ENCODE data around the gene HS3ST5.
"Not testable (repeated sequence)": the region's sequence is repeated elsewhere in the genome, so short reads cannot be mapped to it uniquely, and the experiment has no call there.

HS3ST5 gene

DNA sequence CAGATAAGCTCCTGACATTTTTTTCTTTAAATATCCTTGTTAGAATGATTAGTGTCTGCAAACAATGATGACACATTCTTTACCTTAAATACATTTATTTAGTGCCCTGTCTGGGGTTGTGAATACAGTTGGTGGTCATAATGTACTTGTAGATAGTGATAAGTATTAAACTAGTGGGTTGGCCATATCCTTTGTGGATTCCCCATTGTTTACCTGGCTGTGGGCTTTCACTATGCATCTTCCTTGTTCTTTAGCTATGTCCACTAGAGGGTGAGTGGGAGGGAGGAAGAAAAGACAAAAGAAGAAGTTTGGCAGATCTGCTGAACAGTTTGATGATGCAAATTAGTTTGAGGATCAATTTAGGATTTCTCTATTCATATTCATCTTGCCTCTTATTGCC lies 15.7 kb downstream of the HS3ST5 start:
- no peak for DNase-seq

DNA sequence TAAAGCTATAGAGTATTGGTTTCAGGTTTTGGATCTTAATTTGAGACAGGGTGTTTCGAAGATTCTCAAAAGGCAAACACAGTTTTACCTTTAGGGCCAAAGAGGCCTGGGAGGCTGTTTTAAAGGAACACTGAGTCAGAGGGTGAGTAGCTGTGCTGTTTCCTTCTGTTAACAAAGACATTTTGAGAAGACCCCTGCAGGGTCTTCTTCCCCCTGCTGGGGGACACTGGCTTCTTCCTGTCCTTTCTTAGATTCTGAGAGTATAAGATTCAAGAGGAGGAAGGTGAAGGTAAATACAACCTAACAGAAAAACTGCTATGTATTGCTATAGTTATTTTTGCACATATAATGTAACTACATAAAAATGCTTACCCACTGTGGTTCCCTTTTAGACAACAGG lies 19.0 kb downstream of the HS3ST5 start:
- DNase-seq, result no peak

DNA sequence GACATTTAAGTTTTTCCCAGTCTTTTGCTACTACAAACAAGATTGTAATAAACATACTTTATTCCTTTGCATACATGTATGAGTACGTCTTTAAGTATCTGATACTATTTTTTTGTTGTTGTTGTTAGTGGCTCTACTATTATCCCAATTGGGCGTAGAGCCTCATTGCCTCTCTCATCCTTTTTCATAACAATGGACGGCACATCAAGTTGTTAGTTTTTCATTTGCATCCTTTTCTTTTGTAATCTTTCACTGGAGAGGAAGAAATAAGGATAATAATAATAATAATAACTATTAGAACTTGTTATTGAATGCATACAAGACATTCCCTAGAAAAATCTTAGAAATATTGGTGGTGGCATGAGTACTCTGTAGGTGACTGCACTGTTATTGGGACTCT lies 23.1 kb downstream of the HS3ST5 start:
- no peak for DNase-seq

DNA sequence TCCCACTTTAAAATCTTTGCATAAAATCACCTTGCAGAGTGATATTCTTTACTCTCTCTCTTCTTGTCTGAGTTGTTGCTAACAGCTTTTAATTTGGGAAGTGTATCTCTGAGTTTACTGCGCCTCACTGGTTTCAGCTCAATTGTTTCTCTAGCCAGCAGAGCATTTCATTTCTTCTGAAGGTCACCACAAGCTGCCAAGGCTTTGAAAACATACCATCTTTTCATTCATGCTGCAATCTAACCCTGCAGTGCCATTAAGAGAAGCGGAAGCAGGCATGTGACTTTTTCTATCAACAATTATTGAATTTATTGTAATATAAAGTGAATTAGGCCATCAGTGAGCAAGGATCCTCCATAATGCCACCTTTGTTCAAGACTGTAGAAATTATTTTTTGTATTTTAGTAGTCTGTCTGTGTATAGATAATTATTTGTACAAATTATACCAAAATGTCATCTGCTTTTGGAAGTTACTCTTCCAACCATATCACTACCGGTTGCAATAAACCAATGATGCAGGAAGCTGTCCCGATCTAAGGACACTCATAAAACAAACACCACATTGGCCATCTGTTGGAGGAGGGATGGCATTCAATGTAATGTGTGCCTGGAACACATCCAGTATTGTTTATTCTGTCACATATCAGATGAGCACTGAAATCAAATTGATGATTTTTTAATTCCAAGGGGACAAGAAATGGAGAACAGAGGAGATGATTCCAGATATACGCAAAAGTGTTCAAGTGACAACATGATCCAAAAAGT lies 26.8 kb downstream of the HS3ST5 start:
- DNase-seq, result no peak

DNA sequence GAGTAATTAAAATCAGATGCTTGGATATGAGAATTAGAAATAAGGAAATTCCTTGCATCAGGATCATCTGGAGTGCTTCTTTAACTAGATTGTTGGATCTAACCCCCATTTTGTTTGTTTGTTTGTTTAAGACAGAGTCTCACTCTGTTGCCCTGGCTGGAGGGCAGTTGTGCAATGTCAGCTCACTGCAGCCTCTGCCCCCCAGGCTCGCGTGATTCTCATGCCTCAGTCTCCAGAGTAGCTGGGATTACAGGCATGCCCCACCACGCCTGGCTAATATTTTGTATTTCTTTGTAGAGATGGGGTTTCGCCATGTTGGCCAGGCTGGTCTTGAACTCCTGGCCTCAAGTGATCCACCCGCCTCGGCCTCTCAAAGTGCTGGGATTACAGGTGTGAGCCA lies 29.0 kb downstream of the HS3ST5 start:
- DNase-seq, result not testable (repeated sequence)

DNA sequence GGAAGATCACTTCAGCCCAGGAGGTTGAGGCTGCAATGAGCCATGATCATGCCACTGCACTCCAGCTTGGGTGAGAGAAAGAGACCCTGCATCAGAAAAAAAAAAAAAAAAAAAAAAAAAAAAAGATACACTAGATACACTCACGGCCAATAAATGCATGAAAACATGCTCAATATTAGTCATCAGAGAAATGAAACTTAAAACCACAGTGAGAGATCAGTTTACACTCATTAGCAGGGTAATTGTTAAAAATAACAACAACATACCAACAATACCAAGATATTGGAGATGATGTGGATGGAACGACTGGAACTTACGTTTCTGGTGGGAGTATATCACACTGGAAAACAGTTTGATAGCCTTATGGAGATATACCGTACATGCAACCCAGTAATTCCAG lies 29.9 kb downstream of the HS3ST5 start:
- no peak for DNase-seq

DNA sequence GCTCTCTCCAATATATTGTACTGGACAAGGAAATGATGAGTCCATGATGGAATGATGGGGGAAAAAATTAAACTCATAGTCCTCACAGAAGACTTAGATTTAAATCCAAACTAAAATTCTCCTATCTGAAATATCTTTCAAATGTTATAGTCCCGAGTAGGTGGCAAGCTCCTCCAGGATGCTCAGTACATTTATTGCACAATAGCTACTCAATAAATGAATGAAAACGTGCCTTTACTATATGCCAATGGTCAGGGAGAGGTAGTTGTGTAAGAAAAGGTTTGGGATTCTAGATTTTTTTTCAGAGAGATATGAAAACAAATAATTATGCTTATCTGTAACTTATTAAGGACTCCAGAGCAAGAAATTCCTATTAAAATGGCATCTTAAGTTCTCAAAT lies 32.8 kb downstream of the HS3ST5 start:
- no peak for DNase-seq

DNA sequence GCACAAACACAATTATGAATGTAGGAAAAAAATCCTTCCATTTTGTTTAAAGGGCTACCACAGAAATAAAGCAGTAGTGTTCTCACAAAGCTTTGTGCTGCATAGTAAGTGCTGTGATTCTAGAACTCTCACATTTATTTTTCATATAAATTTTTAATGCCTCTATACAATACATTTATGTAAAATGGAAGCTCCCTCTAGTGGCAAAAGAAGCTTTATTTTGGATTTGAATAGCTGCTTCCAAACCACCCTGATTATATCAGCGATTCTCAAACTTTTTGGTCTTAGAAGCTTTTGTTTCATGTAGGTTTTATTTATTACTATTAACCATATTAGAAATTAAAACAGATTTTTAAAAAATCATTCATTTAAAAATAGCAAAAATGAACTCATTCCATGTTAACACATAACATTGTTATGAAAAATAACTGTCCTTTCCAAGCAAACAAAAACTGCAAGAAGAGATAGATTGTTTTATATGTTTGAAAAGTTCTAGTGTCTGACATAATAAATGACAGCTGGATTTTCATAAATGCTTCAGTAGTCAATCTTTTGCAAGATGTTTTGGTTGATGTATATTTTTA lies 38.4 kb downstream of the HS3ST5 start:
- no peak for DNase-seq

DNA sequence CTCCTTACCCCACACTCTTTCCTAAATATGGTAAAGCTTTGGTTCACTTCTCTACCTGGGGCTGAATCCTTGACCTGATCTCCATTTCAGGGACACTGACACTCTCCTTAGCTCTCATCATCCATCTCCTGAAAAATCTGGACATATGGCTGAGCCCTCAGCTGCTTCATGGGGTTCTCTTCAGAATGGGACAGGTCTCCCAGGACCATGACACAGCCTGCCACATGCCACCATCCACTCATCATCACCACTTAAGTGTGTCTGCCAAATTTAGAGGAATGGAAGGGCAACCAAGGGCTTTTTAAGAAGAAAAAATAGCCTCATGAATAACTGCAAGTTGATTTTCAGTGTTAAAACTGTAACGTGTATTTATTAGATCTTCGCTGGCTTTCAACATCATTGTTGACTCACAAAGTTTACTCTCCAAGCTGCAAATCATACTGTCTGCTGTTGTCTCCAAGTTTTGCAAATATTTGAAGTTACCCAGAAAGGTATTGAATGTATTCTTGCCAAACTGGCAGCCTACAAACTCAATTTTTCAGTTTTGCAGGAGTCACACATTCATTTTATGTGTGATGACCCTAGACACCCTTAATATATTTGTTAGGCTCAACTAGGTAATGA lies 41.1 kb downstream of the HS3ST5 start:
- no peak for DNase-seq

DNA sequence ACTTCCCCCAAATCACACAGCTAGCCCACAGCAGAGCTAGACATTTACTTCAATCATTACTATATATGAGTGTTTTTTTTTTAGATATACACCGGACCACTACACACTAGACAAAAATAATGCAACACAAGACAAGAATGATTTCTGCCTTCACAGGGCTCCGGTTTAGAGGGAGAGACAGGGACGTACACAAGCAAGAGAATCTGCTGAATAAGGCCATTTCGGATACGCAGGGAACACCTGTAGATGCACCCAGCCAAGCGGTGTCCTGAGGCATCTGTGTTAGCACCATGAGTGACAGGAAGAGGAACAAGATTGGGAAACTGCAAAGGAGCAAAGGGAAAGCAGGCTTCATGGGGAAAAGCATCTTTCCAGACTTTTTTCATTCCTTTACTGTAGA lies 45.7 kb downstream of the HS3ST5 start:
- DNase-seq, result no peak

DNA sequence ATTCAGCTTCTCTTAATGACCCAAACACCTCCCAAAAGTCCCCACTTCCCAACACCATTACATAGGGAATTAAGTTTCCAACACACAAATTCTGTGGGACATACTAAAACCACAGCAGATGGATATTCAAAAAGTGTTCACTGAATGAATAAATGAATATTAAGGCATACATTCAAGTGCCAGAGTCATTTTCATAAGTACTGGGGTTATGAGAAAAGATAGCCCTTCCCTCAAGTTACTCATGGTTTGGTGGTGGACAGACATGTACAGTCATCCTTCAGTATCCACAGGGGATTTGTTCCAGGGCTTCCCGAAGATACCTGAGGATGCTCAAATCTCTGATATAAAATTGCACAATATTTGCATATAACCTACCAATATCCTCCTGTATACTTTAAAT lies 50.4 kb downstream of the HS3ST5 start:
- DNase-seq, result no peak

DNA sequence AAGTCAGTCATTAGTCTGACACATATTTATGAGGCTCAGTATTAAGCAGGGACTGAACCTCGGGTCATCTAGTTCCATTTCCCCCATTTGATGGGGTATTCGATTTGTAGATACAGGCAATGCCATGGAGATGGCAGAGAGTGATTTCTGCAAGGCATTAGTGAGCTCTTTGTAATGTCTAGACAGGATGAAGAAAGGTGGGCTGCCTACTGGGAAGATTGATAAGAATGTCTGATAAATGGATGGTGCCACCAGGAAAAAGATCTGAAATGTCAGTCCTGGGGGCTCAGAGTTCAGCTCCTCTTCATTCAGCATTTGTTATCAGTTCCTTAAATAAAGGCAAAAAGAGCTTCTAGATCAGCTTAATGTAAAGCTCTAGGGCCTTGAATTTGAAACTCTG lies 51.4 kb downstream of the HS3ST5 start:
- no peak for DNase-seq

DNA sequence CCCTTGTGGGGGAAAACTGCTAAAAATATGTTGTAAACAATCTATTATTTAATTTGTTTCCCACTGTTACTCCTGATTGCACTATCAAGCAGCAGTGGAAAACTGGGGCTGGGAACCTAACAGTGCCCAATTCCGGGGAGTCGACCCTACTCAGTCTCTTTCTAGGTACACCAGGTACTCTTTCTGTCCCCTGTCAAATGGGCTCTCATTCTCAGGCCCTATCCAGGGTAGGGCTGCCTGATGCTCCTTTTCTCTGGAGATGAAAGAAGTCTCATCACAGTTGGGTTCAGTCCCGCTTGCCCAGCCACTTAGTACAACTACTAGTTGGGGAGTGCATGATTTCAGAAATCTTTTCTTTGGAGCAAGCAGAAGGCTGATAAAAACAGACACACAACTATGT lies 52.0 kb downstream of the HS3ST5 start:
- no peak for DNase-seq

DNA sequence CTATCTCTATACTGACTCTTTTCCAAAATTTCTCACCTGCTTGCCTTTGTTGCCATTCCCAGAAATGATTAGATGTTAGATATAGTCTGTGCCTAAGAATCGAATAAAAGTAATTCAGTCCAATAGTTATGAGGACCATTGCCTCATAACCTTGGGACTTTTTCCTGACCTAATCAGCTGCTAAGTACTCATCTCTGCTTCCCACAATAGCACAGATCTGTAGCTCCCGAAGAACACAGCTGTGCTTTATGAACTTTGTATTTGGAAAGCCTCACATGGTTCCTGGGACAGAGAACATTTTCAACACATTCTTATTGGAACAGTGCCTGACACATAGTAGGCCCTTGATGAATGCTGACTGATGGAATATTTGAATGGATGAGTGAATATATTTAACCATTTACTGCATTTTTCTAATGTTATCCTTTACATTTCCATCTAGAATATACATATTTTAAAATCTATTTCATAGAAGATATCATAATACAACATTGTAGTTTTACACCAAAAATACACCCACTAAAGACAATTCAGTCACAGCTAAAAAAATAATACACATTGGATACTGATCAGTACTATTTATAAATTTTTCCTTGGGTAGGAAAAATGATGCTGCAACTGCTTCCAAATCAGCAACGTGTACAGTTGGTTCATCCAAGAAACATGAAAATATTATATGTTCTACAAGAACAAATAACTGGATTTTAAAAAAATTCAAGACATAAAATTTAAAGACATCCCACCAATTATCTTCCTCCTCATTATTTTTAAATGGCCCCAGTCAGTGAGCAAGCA lies 53.9 kb downstream of the HS3ST5 start:
- no peak for DNase-seq

DNA sequence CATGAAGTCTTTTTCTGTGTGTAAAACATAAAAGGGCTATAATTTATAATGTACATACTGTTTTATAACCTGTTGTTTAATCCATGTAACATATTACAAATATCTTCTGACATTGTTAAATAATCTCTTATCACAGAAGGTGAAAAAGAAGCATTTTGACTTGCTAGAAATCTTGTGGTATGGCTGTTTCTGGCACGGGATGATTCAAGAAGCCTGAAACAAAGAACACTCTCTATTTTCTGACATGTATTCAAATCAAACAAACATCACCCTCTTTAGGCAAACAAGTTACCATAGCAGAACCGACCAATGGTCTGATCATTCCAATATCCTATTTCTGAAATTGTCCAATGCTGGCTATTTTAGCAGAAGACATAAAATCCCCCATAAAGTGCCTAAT lies 55.4 kb downstream of the HS3ST5 start:
- no peak for DNase-seq

DNA sequence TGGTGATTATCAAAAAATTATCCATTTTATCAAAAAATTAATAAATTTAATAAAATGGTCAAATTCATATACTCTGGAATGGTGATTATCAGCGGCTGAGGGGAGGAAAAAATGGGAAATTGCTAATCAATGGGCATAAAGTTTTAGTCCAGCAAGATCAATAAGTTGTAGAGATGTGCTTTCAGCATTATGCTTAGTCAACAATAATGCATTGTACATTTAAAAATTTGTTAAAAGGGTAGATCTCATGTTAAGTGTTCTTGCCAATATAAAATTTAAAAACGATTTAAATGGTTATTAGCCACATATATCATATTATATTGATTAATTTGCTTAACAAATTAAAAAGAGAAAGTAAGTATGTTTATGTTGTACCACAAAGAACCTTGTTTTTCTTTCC lies 56.6 kb downstream of the HS3ST5 start:
- no peak for DNase-seq

DNA sequence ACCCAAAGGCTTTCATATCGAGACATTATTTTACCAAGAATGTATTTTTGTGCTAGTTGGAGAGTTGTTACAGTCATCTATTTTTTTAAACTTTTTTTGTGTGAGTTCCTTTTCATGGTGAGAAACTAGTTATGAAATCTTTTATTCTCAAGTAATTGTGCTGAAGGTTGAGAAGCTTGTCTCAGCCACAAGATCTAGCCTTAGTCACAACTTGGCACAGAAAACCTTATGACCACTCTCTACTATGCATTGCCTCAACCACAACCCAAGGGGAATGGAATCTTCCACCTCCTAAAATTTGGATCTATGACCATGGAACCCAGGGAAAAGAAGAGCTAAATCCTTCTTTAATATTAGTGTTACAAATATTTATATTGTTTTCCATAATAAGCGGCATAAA lies 58.5 kb downstream of the HS3ST5 start:
- no peak for DNase-seq

DNA sequence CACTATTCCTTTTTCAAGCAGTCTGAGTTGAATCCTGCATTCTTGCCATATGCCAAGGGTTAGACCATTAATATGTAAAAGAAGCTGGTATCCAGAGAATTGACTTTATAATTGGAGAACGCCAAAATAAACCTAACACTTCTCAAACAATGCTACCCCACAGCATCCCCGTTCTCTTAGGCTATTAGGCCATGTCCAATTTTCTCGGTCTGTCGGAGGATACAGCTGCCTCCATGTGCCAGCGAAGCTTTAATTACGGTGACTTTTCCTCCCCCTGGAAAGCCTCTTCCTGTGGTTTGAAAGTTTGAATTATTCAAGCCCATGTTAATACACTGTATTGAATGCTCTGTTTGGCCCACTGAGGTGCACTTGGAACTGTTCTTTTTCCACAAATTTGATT lies 60.5 kb downstream of the HS3ST5 start:
- no peak for DNase-seq

DNA sequence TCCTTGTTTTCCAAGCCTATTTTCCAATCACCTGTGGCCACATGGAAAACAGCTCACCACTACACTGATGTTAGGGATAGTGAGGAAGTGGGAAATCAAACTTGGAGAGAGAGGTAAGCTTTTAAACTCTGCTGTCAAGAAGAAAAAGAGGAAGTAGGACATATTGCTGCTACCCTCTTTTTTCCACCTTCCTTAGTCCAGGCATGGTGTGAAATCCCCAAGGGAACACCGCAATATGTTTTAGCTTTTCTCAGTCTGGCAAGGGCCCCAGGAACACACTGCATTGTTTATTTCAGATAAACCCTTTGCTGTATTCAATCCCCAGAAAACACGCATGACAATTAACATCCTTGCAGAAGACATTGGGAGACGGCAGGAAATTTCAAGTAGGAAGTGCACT lies 61.3 kb downstream of the HS3ST5 start:
- DNase-seq, result no peak

DNA sequence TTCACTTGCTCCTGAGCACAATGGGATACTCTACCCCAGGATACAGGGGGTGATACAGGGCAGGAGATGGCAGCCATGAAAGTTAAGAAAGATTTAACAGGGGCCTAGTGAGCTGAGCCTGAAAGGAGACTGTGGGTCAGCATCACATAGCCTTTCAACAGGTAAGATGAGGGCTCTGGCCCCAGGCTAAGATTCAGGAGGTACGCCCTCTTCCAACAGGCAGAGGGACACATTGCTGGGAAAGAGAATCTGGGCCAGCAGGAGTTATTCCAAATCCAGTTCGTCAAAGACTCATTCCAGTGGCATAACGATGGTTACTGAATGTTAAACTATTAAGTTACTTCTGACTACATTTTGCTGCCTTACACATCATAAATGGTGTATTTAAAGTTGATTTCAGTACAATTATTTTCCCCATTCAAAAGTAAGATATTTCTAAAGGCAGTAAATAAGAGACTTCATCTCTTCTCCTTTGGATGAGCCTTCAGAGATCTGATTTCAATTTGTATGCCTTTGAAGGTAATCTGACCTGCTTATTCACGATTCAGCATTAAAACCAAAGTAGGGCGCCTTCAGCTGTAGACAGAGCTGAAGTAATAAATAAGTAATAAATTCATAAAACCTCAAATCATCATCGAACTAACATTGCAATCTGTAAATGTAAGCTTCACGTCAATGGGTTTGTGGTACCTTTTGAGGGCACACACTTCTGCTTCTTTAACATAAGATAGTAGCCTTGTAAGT lies 62.4 kb downstream of the HS3ST5 start:
- no peak for DNase-seq

DNA sequence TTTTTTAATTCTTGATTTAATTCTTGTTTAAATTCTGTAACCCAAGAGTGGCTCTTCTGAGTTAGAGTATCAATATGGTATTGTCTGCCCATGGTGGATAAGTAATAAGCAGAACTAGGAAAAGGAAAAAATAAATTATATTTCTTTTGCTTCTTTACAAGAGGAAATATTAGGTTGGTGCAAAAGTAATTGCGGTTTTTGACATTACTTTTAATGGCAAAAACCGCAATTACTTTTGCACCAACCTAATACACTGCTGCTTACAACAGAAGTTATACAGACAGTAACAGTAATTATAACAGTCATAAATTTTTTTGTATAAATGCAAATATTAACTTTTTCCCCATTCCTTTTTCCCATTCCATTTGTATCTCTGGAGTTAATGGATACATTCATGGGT lies 65.6 kb downstream of the HS3ST5 start:
- no peak for DNase-seq

DNA sequence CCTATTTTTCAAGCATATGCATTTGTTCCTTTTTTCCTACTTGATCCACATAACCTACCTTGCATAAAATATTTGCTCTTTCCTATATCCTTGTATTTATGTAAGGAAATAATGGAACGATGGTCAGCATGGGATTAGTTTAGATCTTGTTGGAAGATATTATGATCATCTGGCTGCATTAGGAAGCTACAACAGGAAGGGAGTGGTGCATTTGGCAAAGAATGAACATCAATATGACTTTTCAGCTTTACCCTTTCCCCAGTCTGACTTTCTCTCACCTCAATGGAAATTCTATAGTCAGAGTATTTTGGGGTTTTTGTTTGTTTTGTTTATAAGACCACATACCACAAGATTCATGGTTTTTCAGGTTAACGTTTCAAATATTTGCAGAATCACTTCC lies 66.0 kb downstream of the HS3ST5 start:
- no peak for DNase-seq

DNA sequence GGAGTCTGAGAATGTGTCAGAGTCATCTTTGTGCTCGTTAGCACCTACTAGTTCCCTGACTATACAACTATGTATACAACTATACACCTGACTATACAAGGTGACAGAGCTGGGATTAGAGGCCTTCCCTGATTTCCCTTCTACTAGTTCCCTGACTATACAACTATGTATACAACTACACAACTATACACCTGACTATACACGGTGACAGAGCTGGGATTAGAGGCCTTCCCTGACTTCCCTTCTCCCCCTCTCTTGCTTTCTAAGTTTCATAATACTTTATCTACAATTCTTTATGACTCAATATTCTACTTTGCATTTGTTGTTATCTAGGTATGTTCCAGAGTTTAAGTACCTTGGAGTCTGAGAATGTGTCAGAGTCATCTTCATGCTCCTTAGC lies 68.0 kb downstream of the HS3ST5 start:
- DNase-seq, result no peak

Data from activated gamma-delta T cell (primary cell).